ENCODE results near the gene KLC4. TPM values are rescaled to one million over a fixed set of nuclear protein-coding genes. Genes with fewer than 3 reads are reported as not detected.
"Not testable (repeated sequence)": the region's sequence is repeated elsewhere in the genome, so short reads cannot be mapped to it uniquely, and the experiment has no call there.

KLC4 gene
- total and polyA plus RNA-seq, 2 experiments from 2014 or later, result 10.4 to 15.0 TPM

DNA sequence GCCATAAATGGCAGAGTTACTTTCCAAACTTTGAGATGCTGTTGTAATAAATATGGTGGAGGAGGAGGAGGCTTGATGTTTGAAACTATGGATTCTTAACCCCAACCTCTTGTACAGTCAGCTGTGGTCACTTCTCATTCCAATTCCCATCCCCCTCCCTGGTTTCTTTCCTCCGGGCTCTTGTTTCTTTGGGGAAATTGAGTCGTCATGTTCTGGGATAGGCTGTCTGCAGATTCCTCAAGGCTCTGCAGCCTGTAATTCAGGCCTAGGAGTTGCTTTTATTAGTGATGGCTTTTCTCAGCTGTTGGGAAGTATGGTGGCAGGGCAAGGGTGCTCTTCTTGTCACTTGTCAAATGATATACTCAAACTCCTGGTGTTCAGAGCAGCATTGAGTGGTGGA is 19.3 kb downstream of the KLC4 start:
- peak overlapping the region; percentile 85 for H3K27ac ChIP-seq
- H3K9me2 ChIP-seq (ENCODE audit: insufficient read depth), result no peaks in the 10 kb centered on the region
- H3K79me2 ChIP-seq (ENCODE audit: insufficient read depth), result peaks cover 74% of the 10 kb centered on the region
- 45 to 54% methylated on average over 2 of the region's 2 CpGs for WGBS, 2 experiments (ENCODE audit: low coverage in 1 of 2, low lambda C conversion rate in 2 of 2, missing lambda C conversion rate in 2 of 2)
- H3K4me1 ChIP-seq (ENCODE audit: insufficient read depth), result peaks cover 30% of the 10 kb centered on the region
- no peaks in the 10 kb centered on the region for H4K20me1 ChIP-seq (ENCODE audit: insufficient read depth)
- peaks cover 8% of the 10 kb centered on the region; the same call in 1 of the 2 replicates for H3F3A ChIP-seq (ENCODE audit: insufficient read depth)
- in situ Hi-C loops (cut with MboI), result no loop called here
- TF ChIP-seq EZH2 (IDR thresholded peaks at IDR 0.05; ENCODE audit: insufficient read depth, poor library complexity, severe bottlenecking) (no peak), EZH2phosphoT487 (IDR thresholded peaks at IDR 0.05; ENCODE audit: insufficient read depth, low read depth) (no peak)
- DNase-seq, result peak; percentile 50
- H3K4me3 ChIP-seq, result peak overlapping the region; percentile 94; the same call in 1 of the 2 replicates
- H3K9ac ChIP-seq, result peak overlapping the region; percentile 93
- peak overlapping the region; percentile 89 for H3K4me2 ChIP-seq (ENCODE audit: unreplicated experiment)
- H3K9me3 ChIP-seq (ENCODE audit: low read depth), result no peaks in the 10 kb centered on the region
- H3K27me3 ChIP-seq (replicated peaks; ENCODE audit: insufficient read depth), result no peaks in the 10 kb centered on the region
- no peak overlapping the region for H2AFZ ChIP-seq
- H3K36me3 ChIP-seq (ENCODE audit: low read depth), result no peaks in the 10 kb centered on the region

DNA sequence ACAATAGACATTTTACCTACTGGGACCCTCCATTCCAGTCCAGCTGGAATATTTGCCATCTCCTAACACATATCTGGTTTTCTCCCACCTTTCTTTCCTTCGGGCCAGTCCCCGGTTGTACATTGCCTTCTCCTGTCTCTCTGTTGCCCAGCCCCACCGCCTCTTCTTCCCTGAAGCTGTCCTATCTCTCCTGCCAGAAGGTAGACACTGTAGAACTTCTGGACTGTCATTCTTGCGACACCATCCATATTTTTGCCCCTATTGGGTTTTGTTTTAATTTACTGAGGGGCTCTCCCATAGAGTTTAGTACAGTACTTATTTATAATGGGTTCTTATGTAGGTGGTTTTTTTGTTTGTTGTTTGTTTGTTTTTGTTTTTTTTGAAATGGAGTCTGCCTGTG is 21.6 kb downstream of the KLC4 start:
- H3K27ac ChIP-seq, result no peak overlapping the region
- TF ChIP-seq EZH2 (IDR thresholded peaks at IDR 0.05; ENCODE audit: insufficient read depth, poor library complexity, severe bottlenecking) (no peak), EZH2phosphoT487 (IDR thresholded peaks at IDR 0.05; ENCODE audit: insufficient read depth, low read depth) (no peak)

DNA sequence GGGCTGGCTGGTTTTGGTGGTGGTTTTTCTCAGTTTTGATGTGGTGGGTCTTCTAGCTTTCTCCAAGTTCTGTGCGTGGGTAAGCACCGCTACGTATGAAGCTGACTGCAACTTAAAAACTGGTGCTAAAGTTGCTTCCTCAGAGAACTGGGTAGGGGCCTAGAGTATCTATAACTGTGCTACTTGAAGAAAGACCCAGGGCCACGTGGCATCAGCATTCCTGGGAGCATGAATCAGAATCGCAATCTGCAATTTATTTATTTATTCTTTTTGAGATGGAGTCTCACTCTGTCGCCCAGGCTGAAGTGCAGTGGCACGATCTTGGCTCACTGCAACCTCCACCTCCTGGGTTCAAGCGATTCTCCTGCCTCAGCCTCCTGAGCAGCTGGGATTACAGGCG is 22.5 kb downstream of the KLC4 start:
- H3F3A ChIP-seq (ENCODE audit: insufficient read depth); H3K9ac ChIP-seq; H3K36me3 ChIP-seq (ENCODE audit: low read depth); H3K4me3 ChIP-seq; H4K20me1 ChIP-seq (ENCODE audit: insufficient read depth); H3K9me2 ChIP-seq (ENCODE audit: insufficient read depth); H2AFZ ChIP-seq; in situ Hi-C loops (cut with MboI); H3K27me3 ChIP-seq (replicated peaks; ENCODE audit: insufficient read depth); H3K9me3 ChIP-seq (ENCODE audit: low read depth); H3K4me2 ChIP-seq (ENCODE audit: unreplicated experiment): not testable (repeated sequence)
- H3K79me2 ChIP-seq (ENCODE audit: insufficient read depth), result peaks cover 100% of the 10 kb centered on the region
- H3K27ac ChIP-seq, result peak overlapping the region; percentile 6
- DNase-seq, result peak; percentile 53
- peaks cover 17% of the 10 kb centered on the region for H3K4me1 ChIP-seq (ENCODE audit: insufficient read depth)
- WGBS, 2 experiments (ENCODE audit: low coverage in 1 of 2, low lambda C conversion rate in 2 of 2, missing lambda C conversion rate in 2 of 2), result 52 to 55% methylated on average over 9 of the region's 9 CpGs

More for the DNA sequence above, 21.6 kb downstream of the KLC4 start:
- H3F3A ChIP-seq (ENCODE audit: insufficient read depth), result peaks cover 8% of the 10 kb centered on the region; the same call in 1 of the 2 replicates
- WGBS, 2 experiments (ENCODE audit: low coverage in 1 of 2, low lambda C conversion rate in 2 of 2, missing lambda C conversion rate in 2 of 2), result 68 to 69% methylated on average over 4 of the region's 4 CpGs
- no peaks in the 10 kb centered on the region for H3K36me3 ChIP-seq (ENCODE audit: low read depth)
- in situ Hi-C loops (cut with MboI), result no loop called here
- no peak overlapping the region for H3K9ac ChIP-seq
- H3K9me3 ChIP-seq (ENCODE audit: low read depth), result no peaks in the 10 kb centered on the region
- no peak overlapping the region for H3K4me3 ChIP-seq
- no peaks in the 10 kb centered on the region for H3K9me2 ChIP-seq (ENCODE audit: insufficient read depth)
- no peaks in the 10 kb centered on the region for H3K27me3 ChIP-seq (replicated peaks; ENCODE audit: insufficient read depth)
- no peak for DNase-seq
- no peaks in the 10 kb centered on the region for H4K20me1 ChIP-seq (ENCODE audit: insufficient read depth)
- H3K4me1 ChIP-seq (ENCODE audit: insufficient read depth), result peaks cover 17% of the 10 kb centered on the region
- H3K79me2 ChIP-seq (ENCODE audit: insufficient read depth), result peaks cover 98% of the 10 kb centered on the region
- H2AFZ ChIP-seq, result no peak overlapping the region
- H3K4me2 ChIP-seq (ENCODE audit: unreplicated experiment), result no peak overlapping the region

DNA sequence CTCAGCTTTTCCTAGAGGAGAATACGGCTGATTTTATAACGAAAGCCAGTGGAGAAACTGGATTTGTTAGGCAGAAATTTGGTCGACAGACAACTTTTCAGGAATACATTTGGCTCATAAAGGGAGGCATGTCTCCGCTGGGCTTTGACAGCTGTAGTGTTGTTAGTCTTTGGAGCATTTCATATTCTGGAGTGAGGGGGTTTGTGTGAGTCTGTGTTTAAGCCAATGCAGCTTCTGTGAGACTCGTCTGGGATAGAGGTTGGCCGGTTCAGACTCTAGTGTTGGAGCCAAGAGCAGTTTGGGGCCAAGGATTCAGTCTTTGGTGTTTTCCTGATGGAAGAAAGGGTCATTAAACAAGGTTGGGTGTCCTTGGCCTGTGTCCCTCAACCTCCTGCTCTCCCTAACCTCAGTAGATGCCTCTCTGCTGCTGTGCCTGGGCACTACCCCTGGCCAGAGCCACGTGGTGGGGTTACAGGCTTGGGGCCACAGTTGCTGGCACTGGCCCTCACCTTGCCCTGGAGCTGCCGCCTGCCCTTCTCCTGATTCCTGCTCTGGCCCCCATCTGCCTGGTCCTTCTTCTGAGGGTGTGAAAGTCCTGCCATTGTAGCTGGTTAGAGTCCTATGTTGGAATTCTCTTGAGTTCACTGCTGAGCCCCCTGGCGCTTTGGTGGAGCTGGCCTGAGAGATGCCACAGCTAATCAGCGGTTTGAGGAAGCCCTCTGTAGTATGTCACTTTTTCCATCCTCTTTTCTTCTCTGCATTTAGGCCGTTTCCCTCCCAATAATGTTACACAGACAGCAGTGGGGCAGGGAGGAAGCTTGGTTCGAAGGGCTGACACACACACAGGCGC is 23.6 kb downstream of the KLC4 start:
- no peak overlapping the region for H3K27ac ChIP-seq
- in situ Hi-C loops (cut with MboI), result no loop called here
- WGBS, 2 experiments (ENCODE audit: low coverage in 1 of 2, low lambda C conversion rate in 2 of 2, missing lambda C conversion rate in 2 of 2), result 56 to 60% methylated on average over 13 of the region's 13 CpGs

More for the DNA sequence above, 23.6 kb downstream of the KLC4 start:
- H3K36me3 ChIP-seq (ENCODE audit: low read depth), result no peaks in the 10 kb centered on the region
- no peak for DNase-seq
- no peaks in the 10 kb centered on the region for H3K9me3 ChIP-seq (ENCODE audit: low read depth)
- no peak overlapping the region for H3K4me2 ChIP-seq (ENCODE audit: unreplicated experiment)
- no peak overlapping the region for H3K9ac ChIP-seq
- H4K20me1 ChIP-seq (ENCODE audit: insufficient read depth), result no peaks in the 10 kb centered on the region; the same call in 1 of the 2 replicates
- H3F3A ChIP-seq (ENCODE audit: insufficient read depth), result peaks cover 5% of the 10 kb centered on the region; the same call in 1 of the 2 replicates
- H2AFZ ChIP-seq, result no peak overlapping the region
- no peak overlapping the region for H3K4me3 ChIP-seq
- no peaks in the 10 kb centered on the region for H3K9me2 ChIP-seq (ENCODE audit: insufficient read depth)
- TF ChIP-seq EZH2 (IDR thresholded peaks at IDR 0.05; ENCODE audit: insufficient read depth, poor library complexity, severe bottlenecking) (no peak), EZH2phosphoT487 (IDR thresholded peaks at IDR 0.05; ENCODE audit: insufficient read depth, low read depth) (no peak)
- H3K79me2 ChIP-seq (ENCODE audit: insufficient read depth), result peaks cover 100% of the 10 kb centered on the region
- peaks cover 9% of the 10 kb centered on the region for H3K4me1 ChIP-seq (ENCODE audit: insufficient read depth)
- H3K27me3 ChIP-seq (replicated peaks; ENCODE audit: insufficient read depth), result no peaks in the 10 kb centered on the region
